Sciatic nerve (tissue), 2 donors: ENCODE measurements around the gene MDFIC. TPM values are rescaled to one million over a fixed set of nuclear protein-coding genes. Genes with fewer than 3 reads are reported as not detected.

Source experiments
- ATAC-seq: fragments of 200-7000 bp; cut with Tn5 transposase; one replicate; pipeline ENCODE4 v1.9.1; 2020; ENCODE audit warnings: mild to moderate bottlenecking, moderate library complexity
- DNase-seq: peaks from one replicate; pipeline ENCODE4 v3.0.0-alpha.2; 2020; ENCODE audit warnings: low spot score
- intact Hi-C: fragments of 100-400 bp; cut with DNase I; formaldehyde crosslinking; loops from one replicate; pipeline ENCODE4 v1.14.2; 2022
- total RNA-seq: library from RNA; stranded (reverse); fragmentation: NEBNext Ultra II Directional; extraction: Animal tissue kit (Norgen Biotek cat#: 25700); gene quantifications from one replicate; pipeline ENCODE4 v1.2.1, GENCODE V29; 2021
- donor health status: DM: no; HTN: no; CAD: no.
- donor health status: DM: no; HTN: no; CAD: no.

MDFIC gene
- total RNA-seq, 1 donor from 2014 or later = 60.7 TPM

DNA sequence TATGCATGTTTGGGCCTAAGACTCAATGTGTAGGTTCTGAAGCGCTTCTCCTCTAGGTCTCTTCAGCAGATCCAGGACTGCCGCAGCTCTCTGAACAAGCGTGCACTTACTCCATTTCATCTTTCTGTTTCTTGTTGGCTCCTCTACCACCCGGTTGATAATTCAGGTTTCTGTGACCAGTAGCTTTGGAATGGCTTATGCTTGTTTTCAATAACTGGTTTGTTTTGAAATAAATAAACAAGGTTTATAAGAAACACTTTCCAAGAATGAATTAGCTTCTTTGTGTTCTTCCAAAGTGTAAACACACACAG, 1.5 kb downstream of the MDFIC start:
- intact Hi-C loops = no loop called here
- DNase-seq (no peak), ATAC-seq (no peak)

- no peak for DNase-seq
- intact Hi-C loops = no loop called here
- no peak for ATAC-seq
These were observed 2.3 kb downstream of the MDFIC start for GRCh38 chr7:114924038-114924712.

DNA sequence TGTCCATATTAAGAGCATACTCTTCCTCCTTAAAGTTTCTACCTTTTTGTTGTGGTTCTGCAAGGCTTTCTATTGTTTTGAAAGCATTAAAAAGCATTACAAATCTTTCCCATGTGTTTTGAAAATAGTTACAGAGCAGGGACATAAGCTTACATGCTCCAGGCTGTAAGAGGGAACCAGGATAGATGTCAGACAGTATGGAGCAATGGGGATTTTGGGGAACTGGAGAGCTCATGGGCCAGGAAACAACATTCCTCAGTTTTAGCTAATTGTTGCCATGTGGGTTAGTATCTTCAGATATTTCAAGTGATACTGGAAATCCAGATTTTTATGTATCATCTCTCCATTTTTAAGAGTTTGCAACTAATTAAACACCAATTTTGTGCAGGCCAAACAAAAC, 3.5 kb downstream of the MDFIC start:
- intact Hi-C loops = no loop called here
- DNase-seq (no peak), ATAC-seq (no peak)

GRCh38 chr7:114928060-114928459, 6.2 kb downstream of the MDFIC start:
- intact Hi-C loops = no loop called here
- DNase-seq (no peak), ATAC-seq (no peak)

DNA sequence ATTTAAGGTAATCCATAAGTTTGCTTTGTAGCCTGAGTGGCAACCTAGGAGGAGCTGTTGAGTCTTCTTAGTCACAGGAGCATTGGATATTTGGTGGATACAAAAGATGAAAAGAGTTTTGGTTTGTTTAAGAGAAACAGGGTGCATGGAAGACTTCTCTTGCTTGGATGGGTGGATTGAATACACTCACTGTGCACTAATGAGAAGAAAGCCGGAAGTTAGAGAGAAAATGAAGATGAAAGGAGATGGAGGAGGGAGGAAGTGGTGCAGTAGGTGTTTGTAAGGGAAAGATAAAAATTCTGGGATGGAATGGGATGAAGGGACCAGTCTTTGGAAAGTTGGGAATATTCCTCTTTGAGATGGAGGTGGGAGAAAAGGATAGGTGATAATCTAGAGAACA, 7.7 kb downstream of the MDFIC start:
- intact Hi-C loops = no loop called here
- DNase-seq = no peak
- no peak for ATAC-seq

- intact Hi-C loops = no loop called here
- DNase-seq (no peak), ATAC-seq (no peak)
These were observed 8.3 kb downstream of the MDFIC start for GRCh38 chr7:114930107-114930661.

GRCh38 chr7:114930829-114931655, 9.1 kb downstream of the MDFIC start:
- ATAC-seq = no peak
- intact Hi-C loops = no loop called here
- DNase-seq = no peak

DNA sequence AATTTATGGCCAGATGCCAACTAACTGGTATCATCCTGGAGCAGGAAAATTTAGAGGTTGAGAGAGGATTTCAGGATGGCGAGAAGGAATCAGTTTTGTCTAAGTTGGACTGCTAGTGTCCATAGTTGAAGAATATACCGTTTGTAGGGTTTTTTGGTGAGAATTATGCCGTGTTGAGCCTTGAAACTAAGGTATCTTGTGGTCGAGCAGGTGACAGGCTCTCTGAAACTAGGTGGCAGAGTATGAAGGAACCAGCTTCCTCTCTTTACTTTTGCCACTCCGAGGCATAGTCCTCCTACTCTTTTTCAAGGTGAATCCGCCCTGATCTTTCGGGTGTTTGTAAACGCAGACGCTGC, 9.7 kb downstream of the MDFIC start:
- ATAC-seq = no peak
- no peak for DNase-seq
- intact Hi-C loops = no loop called here

DNA sequence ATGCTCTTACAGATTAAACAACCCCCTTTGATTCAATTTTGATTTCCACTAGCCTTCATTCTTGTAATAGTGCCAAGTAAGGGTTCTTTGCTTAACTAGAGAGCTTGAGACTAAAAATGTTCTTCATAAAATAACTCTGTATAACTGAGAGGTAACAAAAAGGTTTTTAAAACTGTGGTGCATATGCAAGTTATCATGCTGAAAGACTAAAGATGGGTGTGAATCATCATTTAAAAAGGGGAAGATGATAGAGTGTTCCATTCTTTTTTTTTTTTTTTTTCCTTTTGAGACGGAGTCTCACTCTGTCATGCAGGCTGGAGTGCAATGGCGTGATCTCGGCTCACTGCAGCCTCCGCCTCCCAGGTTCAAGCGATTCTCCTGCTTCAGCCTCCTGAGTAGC, 11.1 kb downstream of the MDFIC start:
- intact Hi-C loops = no loop called here
- ATAC-seq = no peak
- DNase-seq = no peak

DNA sequence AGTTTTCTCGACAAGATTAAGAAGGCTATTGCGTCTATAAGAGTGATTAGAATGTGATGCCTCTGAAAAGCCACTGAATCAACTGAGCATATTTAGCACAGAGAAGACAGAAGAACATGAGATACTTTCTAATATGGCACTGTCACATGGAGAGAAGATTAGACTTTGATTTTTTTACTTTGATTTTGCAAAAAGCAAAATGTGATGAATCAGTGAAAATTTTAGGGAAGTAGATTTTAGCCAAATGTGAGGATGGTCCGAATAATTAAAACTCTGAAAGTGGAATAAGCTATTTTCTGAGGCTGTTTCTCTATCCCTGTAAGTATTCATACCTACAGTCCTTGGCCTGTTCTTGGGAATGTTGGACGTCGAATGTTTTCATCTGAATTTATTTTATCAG, 11.8 kb downstream of the MDFIC start:
- DNase-seq (no peak), ATAC-seq (no peak)
- intact Hi-C loops = no loop called here

DNA sequence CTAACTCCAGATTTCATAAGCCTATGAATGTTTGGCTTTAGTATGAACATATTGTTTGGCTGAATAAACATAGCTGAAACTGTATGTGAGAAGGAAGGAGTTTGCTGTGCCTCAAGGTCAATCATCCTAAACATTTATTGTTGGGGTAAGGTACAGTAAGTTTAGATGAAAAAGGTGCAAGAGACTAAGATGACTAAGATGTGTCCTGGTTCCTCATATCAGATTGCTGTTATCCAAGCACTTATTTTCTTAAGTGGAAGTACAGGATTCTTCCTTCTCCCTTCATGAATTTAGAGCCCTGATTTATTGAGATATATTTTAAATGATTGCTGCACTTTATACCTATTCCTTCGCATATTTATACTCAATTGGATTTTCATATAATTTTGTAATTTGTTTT, 12.2 kb downstream of the MDFIC start:
- ATAC-seq = no peak
- intact Hi-C loops = no loop called here
- DNase-seq = no peak

GRCh38 chr7:114934713-114935112, 12.8 kb downstream of the MDFIC start:
- intact Hi-C loops = no loop called here
- peak; percentile 20 for ATAC-seq
- DNase-seq = no peak

GRCh38 chr7:114936471-114936870, 14.6 kb downstream of the MDFIC start:
- DNase-seq (no peak), ATAC-seq (no peak)
- intact Hi-C loops = no loop called here

GRCh38 chr7:114937446-114937845, 15.6 kb downstream of the MDFIC start:
- DNase-seq = no peak
- ATAC-seq = peak; percentile 37
- intact Hi-C loops = no loop called here

GRCh38 chr7:114938785-114939184, 16.9 kb downstream of the MDFIC start:
- DNase-seq = no peak
- intact Hi-C loops = no loop called here
- ATAC-seq = no peak

GRCh38 chr7:114939484-114940097, 17.7 kb downstream of the MDFIC start:
- intact Hi-C loops = no loop called here
- ATAC-seq = no peak
- DNase-seq = no peak

DNA sequence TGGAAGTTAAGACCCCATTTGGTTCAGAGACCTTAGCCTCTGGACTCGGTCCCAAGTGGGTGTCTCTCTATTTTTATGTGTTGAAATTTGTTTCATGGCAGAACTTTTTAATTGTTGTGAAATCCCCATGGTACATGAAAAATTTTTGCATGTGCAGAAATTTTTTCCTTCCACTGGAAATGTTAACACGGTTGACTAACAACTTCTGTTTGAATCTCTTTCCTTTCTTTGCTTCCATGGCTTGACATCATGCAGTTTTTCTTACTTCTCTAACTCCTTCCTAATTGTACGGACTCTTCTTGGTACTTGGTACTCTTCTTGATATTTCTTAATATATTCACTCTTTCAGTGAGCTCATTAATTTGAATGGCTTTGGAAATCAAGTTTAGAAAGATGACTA, 18.3 kb downstream of the MDFIC start:
- intact Hi-C loops = no loop called here
- ATAC-seq (no peak), DNase-seq (no peak)

GRCh38 chr7:114941692-114942091, 19.8 kb downstream of the MDFIC start:
- no peak for ATAC-seq
- no peak for DNase-seq
- intact Hi-C loops = no loop called here

GRCh38 chr7:114942446-114943175, 20.7 kb downstream of the MDFIC start:
- intact Hi-C loops = no loop called here
- DNase-seq (no peak), ATAC-seq (no peak)

GRCh38 chr7:114943530-114943929, 21.6 kb downstream of the MDFIC start:
- intact Hi-C loops = no loop called here
- no peak for ATAC-seq

More at GRCh38 chr7:114943530-114943929, 21.6 kb downstream of the MDFIC start:
- no peak for DNase-seq
